Activated CD4-positive, alpha-beta T cell treated with anti-CD3 and anti-CD28 coated beads for 36 hours (primary cell): ENCODE measurements around the gene RINL. TPM values are rescaled to one million over a fixed set of nuclear protein-coding genes. Genes with fewer than 3 reads are reported as not detected.
"Not testable (repeated sequence)": the region's sequence is repeated elsewhere in the genome, so short reads cannot be mapped to it uniquely, and the experiment has no call there.

Experiments
- ATAC-seq: fragments of 200-7000 bp; cut with Tn5 transposase; one replicate; pipeline ENCODE4 v1.10.0; 2021; ENCODE audit warnings: mild to moderate bottlenecking, moderate library complexity
- CTCF ChIA-PET: fragments of 350-600 bp; sonication (Branson Sonifier 250); formaldehyde crosslinking; loops from one replicate; lab custom pipeline; 2021; ENCODE audit warnings: antibody characterized with exemption; lab: Charles Lee
- POLR2A ChIA-PET: fragments of 350-600 bp; sonication (Branson Sonifier 250); formaldehyde crosslinking; loops from one replicate; lab custom pipeline; 2021; ENCODE audit warnings: antibody characterized with exemption, inconsistent platforms; lab: Charles Lee
- DNase-seq: peaks from one replicate; pipeline ENCODE4 v3.0.0-alpha.2; 2020
- H3K27ac Mint-ChIP-seq: one replicate; pipeline ENCODE4 v1.8.0; 2021; ENCODE audit warnings: mixed read lengths
- H3K27me3 Mint-ChIP-seq: one replicate; pipeline ENCODE4 v1.8.0; 2021; ENCODE audit warnings: mixed read lengths
- H3K36me3 Mint-ChIP-seq: one replicate; pipeline ENCODE4 v1.8.0; 2021; ENCODE audit warnings: low read depth, mixed read lengths
- H3K4me1 Mint-ChIP-seq: one replicate; pipeline ENCODE4 v1.8.0; 2021; ENCODE audit warnings: mixed read lengths
- H3K4me3 Mint-ChIP-seq: one replicate; pipeline ENCODE4 v1.8.0; 2021; ENCODE audit warnings: mild to moderate bottlenecking, moderate library complexity, mixed read lengths
- H3K9me3 Mint-ChIP-seq: one replicate; pipeline ENCODE4 v1.8.0; 2021; ENCODE audit warnings: low read depth, mixed read lengths
- intact Hi-C, 2 experiments: fragments of 100-400 bp; cut with DNase I in 1 of 2; cut with micrococcal nuclease in 1 of 2; formaldehyde crosslinking; loops; one replicate each; pipeline versions ENCODE4 v1.14.2 to v1.15.1; 2022 to 2024; cut with DNase I, micrococcal nuclease
- total RNA-seq, 2 experiments: library from RNA; stranded (reverse); gene quantifications; one replicate each; pipeline ENCODE4 v1.2.3, GENCODE V29; 2021

Gene RINL
- total RNA-seq, 2 experiments from 2014 or later = 85.8 to 90.3 TPM

- ATAC-seq (no peak), DNase-seq (no peak)
- intact Hi-C loops = loop anchor here in 1 of 2 experiments (5.0 kb wide), 2 partner anchors 447 to 572 kb away; partner anchors contain the start of genes GGN, SPINT2 and SPRED3
- ChIA-PET POLR2A (interaction anchor here (0.7 to 1.4 kb wide), 2 partner anchors 8 to 9 kb away, joined by 4 to 9 read pairs; no protein-coding TSS in a partner anchor), CTCF (interaction anchor here (0.6 to 1.9 kb wide), 8 partner anchors 10 to 614 kb away, joined by 3 to 6 read pairs (median 4); partner anchors contain the start of genes MRPS12 and SARS2)
- Mint-ChIP-seq H3K4me3 (no peak overlapping the region), H3K27ac (peak overlapping the region; percentile 65), H3K36me3 (peaks cover 58% of the 10 kb centered on the region), H3K9me3 (no peaks in the 10 kb centered on the region), H3K4me1 (peaks cover 37% of the 10 kb centered on the region), H3K27me3 (no peaks in the 10 kb centered on the region)
Measured at GRCh38 chr19:38834590-38834989, 43.5 kb downstream of the RINL start.

- Mint-ChIP-seq H3K4me1 (peaks cover 32% of the 10 kb centered on the region), H3K27me3 (no peaks in the 10 kb centered on the region), H3K4me3 (no peak overlapping the region), H3K36me3 (peaks cover 53% of the 10 kb centered on the region), H3K27ac (peak overlapping the region; percentile 61), H3K9me3 (no peaks in the 10 kb centered on the region)
- DNase-seq = no peak
- intact Hi-C loops = loop anchor here in 1 of 2 experiments (5.0 kb wide), 2 partner anchors 447 to 572 kb away; partner anchors contain the start of genes GGN, SPINT2 and SPRED3
- ATAC-seq = no peak
- ChIA-PET CTCF (interaction anchor here (0.9 to 1.9 kb wide), 4 partner anchors 10 to 96 kb away, joined by 3 to 6 read pairs (median 4); partner anchors contain the start of genes MRPS12 and SARS2), POLR2A (interaction anchor here (0.7 to 1.4 kb wide), 2 partner anchors 8 to 10 kb away, joined by 4 to 9 read pairs; no protein-coding TSS in a partner anchor)
Measured at GRCh38 chr19:38834104-38834490, 44.0 kb downstream of the RINL start.

- H3K4me3 Mint-ChIP-seq = peak overlapping the region; percentile 2
- intact Hi-C loops = loop anchor here in 1 of 2 experiments (5.0 kb wide), 2 partner anchors 446 to 571 kb away; partner anchors contain the start of genes GGN, SPINT2 and SPRED3
- H3K36me3 Mint-ChIP-seq = peaks cover 46% of the 10 kb centered on the region
- peaks cover 24% of the 10 kb centered on the region for H3K4me1 Mint-ChIP-seq
- ATAC-seq (no peak), DNase-seq (no peak)
- CTCF ChIA-PET = interaction anchor here (1.7 kb wide), 1 partner anchor 105 kb away, joined by 5 read pairs; no protein-coding TSS in a partner anchor
- POLR2A ChIA-PET = no interaction called here
- no peaks in the 10 kb centered on the region for H3K9me3 Mint-ChIP-seq
- peak overlapping the region; percentile 29 for H3K27ac Mint-ChIP-seq
- no peaks in the 10 kb centered on the region for H3K27me3 Mint-ChIP-seq
Measured at GRCh38 chr19:38833092-38833425, 45.0 kb downstream of the RINL start.

- CTCF ChIA-PET = interaction anchor here (0.8 to 1.8 kb wide), 7 partner anchors 11 to 469 kb away, joined by 3 to 9 read pairs (median 5); partner anchors contain the start of genes FAM98C, MRPS12 and SARS2
- Mint-ChIP-seq H3K36me3 (peaks cover 39% of the 10 kb centered on the region), H3K27ac (peak overlapping the region; percentile 83), H3K4me1 (peaks cover 25% of the 10 kb centered on the region), H3K27me3 (no peaks in the 10 kb centered on the region), H3K9me3 (no peaks in the 10 kb centered on the region), H3K4me3 (peak overlapping the region; percentile 87)
- ATAC-seq (peak; percentile 53), DNase-seq (peak; percentile 58)
- POLR2A ChIA-PET = interaction anchor here (1.0 to 1.2 kb wide), 4 partner anchors 10 to 100 kb away, joined by 3 to 28 read pairs (median 11); partner anchors contain the start of genes MRPS12 and SARS2
- intact Hi-C loops = loop anchor here (1.0 to 5.0 kb wide), 11 partner anchors 18 to 569 kb away; partner anchors contain the start of genes NFKBIB (in 2 of the 2), SIRT2 (in 2 of the 2), ACTN4 (in 1 of the 2) and EIF3K (in 1 of the 2)
Measured at GRCh38 chr19:38831142-38831605, 46.9 kb downstream of the RINL start.

DNA sequence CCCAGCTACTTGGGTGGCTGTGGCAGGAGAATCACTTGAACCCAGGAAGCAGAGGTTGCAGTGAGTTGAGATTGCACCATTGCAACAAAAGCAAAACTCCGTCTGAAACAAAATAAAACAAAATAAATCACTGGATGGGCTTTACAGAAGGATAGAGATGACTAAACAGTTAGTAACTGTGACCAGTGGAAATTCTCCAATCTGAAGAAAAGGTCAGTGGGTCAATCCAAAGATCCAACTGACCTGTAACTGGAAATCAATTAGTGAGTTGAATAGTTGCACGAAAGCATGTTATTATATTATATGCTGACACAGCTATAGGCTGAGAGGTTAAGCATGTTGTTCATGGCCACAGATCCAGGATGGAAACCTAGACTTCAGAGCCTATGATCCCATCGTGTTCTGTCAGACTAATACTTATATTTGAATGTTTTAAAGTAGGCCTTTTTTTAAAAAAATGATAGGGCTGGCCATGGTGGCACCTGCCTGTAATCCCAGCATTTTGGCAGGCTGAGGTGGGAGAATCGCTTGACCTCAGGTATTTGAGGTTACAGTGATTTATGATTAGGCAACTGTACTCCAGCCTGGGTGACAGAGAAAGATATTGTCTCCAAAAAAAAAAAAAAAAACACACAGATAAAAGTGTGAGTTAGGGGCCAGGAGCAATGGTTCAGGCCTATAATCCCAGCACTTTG is 47.9 kb downstream of the RINL start:
- ChIA-PET POLR2A (no interaction called here), CTCF (interaction anchor here (0.5 to 1.8 kb wide), 3 partner anchors 196 to 468 kb away, joined by 3 to 9 read pairs (median 5); no protein-coding TSS in a partner anchor)
- H3K27me3 Mint-ChIP-seq = no peaks in the 10 kb centered on the region
- peak overlapping the region; percentile 87 for H3K4me3 Mint-ChIP-seq
- intact Hi-C loops = loop anchor here in 1 of 2 experiments (2.0 to 5.0 kb wide), 3 partner anchors 63 to 568 kb away; partner anchors contain the start of genes GGN, SPINT2 and SPRED3
- no peak for DNase-seq
- H3K27ac Mint-ChIP-seq = peak overlapping the region; percentile 83
- H3K4me1 Mint-ChIP-seq = peaks cover 25% of the 10 kb centered on the region
- ATAC-seq = no peak
- peaks cover 34% of the 10 kb centered on the region for H3K36me3 Mint-ChIP-seq
- H3K9me3 Mint-ChIP-seq = no peaks in the 10 kb centered on the region

GRCh38 chr19:38829203-38829602 is 48.9 kb downstream of the RINL start:
- ATAC-seq, CTCF ChIA-PET: not testable (repeated sequence)

DNA sequence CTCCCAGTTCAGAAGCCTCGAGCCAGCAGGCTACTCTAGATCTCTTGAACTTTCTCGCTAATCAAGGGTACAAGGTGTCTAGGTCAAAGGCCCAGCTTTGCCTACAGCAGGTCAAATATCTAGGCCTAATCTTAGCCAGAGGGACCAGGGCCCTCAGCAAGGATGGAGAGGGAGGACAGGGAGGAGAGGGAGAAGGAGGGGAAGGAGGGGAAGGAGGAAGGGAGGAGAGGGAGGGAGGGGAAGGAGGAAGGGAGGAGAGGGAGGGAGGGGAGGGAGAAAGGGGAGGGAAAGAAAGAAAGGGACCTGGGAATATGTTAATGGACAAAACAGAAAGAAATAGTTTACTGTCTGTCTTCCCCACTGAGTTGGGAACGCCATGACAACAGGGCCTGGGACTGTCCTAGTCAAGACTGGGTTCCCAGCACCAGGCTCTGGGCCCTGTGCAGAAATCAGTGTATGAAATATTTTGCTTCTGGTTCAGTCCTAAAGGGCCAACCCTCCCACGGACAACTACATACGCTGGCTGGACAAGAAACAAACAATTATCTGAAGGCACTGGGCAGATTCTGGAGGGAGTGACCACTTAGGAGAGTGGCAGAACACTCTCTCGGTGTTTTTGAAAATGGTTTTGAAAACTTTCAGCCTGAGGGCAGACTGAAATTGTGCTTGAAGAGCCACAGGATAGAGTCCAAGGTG is 51.1 kb downstream of the RINL start:
- intact Hi-C loops = no loop called here
- H3K27me3 Mint-ChIP-seq = no peaks in the 10 kb centered on the region
- ATAC-seq = no peak
- H3K4me3 Mint-ChIP-seq = no peak overlapping the region
- H3K4me1 Mint-ChIP-seq = peaks cover 21% of the 10 kb centered on the region
- H3K27ac Mint-ChIP-seq = no peak overlapping the region
- H3K36me3 Mint-ChIP-seq = peaks cover 44% of the 10 kb centered on the region
- H3K9me3 Mint-ChIP-seq = no peaks in the 10 kb centered on the region
- DNase-seq = no peak
- ChIA-PET CTCF (interaction anchor here (0.7 kb wide), 1 partner anchor 192 kb away, joined by 4 read pairs; no protein-coding TSS in a partner anchor), POLR2A (interaction anchor here (0.7 kb wide), 1 partner anchor 179 kb away, joined by 3 read pairs; the partner anchor contains the start of gene ACTN4)

More at GRCh38 chr19:38829203-38829602, 48.9 kb downstream of the RINL start:
- H3K27ac Mint-ChIP-seq, H3K27me3 Mint-ChIP-seq, DNase-seq, H3K9me3 Mint-ChIP-seq, POLR2A ChIA-PET, intact Hi-C loops, H3K4me3 Mint-ChIP-seq: not testable (repeated sequence)
- peaks cover 31% of the 10 kb centered on the region for H3K36me3 Mint-ChIP-seq
- peaks cover 25% of the 10 kb centered on the region for H3K4me1 Mint-ChIP-seq

- H3K9me3 Mint-ChIP-seq, intact Hi-C loops, ATAC-seq, H3K27ac Mint-ChIP-seq, DNase-seq, CTCF ChIA-PET, POLR2A ChIA-PET, H3K4me3 Mint-ChIP-seq, H3K27me3 Mint-ChIP-seq: not testable (repeated sequence)
- Mint-ChIP-seq H3K36me3 (peaks cover 40% of the 10 kb centered on the region), H3K4me1 (peaks cover 14% of the 10 kb centered on the region)
Measured at GRCh38 chr19:38825936-38826335, 52.1 kb downstream of the RINL start.

DNA sequence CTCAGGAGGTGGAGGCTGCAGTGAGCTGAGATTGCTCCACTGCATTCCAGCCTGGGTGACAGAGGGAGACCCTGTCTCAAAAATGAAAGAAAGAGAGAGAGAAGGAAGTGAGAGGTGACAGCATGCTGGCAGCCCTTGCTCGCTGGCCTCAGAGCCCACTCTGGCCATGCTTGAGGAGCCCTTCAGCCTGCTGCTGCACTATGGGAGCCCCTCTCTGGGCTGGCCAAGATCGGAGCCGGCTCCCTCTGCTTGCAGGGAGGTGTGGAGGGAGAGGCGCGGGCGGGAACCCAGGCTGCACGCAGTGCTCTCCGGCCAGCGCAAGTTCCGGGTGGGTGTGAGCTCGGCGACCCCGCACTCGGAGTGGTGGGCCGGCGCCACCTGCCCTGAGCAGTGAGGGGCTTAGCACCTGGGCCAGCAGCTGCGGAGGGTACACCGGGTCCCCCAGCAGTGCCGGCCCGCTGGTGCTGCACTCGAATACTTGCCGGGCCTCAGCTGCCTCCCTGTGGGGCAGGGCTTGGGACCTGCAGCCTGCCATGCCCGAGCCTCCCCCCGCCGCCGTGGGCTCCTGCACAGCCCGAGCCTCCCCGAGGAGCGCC is 56.7 kb downstream of the RINL start:
- H3K9me3 Mint-ChIP-seq, POLR2A ChIA-PET, intact Hi-C loops, ATAC-seq, H3K4me1 Mint-ChIP-seq, H3K4me3 Mint-ChIP-seq, DNase-seq, H3K27me3 Mint-ChIP-seq, H3K27ac Mint-ChIP-seq: not testable (repeated sequence)
- H3K36me3 Mint-ChIP-seq = peaks cover 31% of the 10 kb centered on the region
- CTCF ChIA-PET = interaction anchor here (0.5 to 1.6 kb wide), 3 partner anchors 103 to 186 kb away, joined by 3 to 7 read pairs (median 4); partner anchors contain the start of genes MRPS12 and SARS2

- ATAC-seq (no peak), DNase-seq (no peak)
- no peak overlapping the region for H3K27ac Mint-ChIP-seq
- no peaks in the 10 kb centered on the region for H3K27me3 Mint-ChIP-seq
- intact Hi-C loops = no loop called here
- peaks cover 35% of the 10 kb centered on the region for H3K36me3 Mint-ChIP-seq
- no peaks in the 10 kb centered on the region for H3K4me1 Mint-ChIP-seq
- H3K9me3 Mint-ChIP-seq = no peaks in the 10 kb centered on the region
- CTCF ChIA-PET = interaction anchor here (1.8 kb wide), 1 partner anchor 68 kb away, joined by 5 read pairs; no protein-coding TSS in a partner anchor
- H3K4me3 Mint-ChIP-seq = no peak overlapping the region
- POLR2A ChIA-PET = no interaction called here
Measured at GRCh38 chr19:38819231-38819920, 58.7 kb downstream of the RINL start.
